Ishikawa (cell line): Measurements from ENCODE around the gene ADAMTSL1.

ENCODE experiments used
- CEBPB ChIP-seq: IDR thresholded peaks from 2 replicates; pipeline ENCODE4 v1.6.1; 2012
- CREB1 ChIP-seq: IDR thresholded peaks from 2 replicates; pipeline ENCODE4 v1.6.1; 2012; ENCODE audit warnings: low read depth
- EGR1 ChIP-seq: IDR thresholded peaks from 2 replicates; pipeline ENCODE4 v1.6.1; 2012
- EP300 ChIP-seq: IDR thresholded peaks from 2 replicates; pipeline ENCODE4 v1.6.1; 2012; ENCODE audit warnings: borderline replicate concordance
- FOXM1 ChIP-seq: IDR thresholded peaks from 2 replicates; pipeline ENCODE4 v1.6.1; 2012; ENCODE audit warnings: low read depth, borderline replicate concordance
- MAX ChIP-seq: IDR thresholded peaks from 2 replicates; pipeline ENCODE4 v1.6.1; 2012
- NFIC ChIP-seq: IDR thresholded peaks from 2 replicates; pipeline ENCODE4 v1.6.1; 2012
- RAD21 ChIP-seq: IDR thresholded peaks from 2 replicates; pipeline ENCODE4 v1.6.1; 2012; ENCODE audit warnings: low read depth
- REST ChIP-seq: IDR thresholded peaks from 2 replicates; pipeline ENCODE4 v1.6.1; 2012; ENCODE audit warnings: low read depth, mild to moderate bottlenecking
- TAF1 ChIP-seq: IDR thresholded peaks from 2 replicates; pipeline ENCODE4 v1.6.1; 2012; ENCODE audit warnings: low read depth, mild to moderate bottlenecking
- TCF12 ChIP-seq: IDR thresholded peaks from 2 replicates; pipeline ENCODE4 v1.6.1; 2012; ENCODE audit warnings: low read depth
- TEAD4 ChIP-seq: IDR thresholded peaks from 2 replicates; pipeline ENCODE4 v1.6.1; 2012
- USF1 ChIP-seq: IDR thresholded peaks from 2 replicates; pipeline ENCODE4 v1.6.1; 2012
- YY1 ChIP-seq: IDR thresholded peaks from 2 replicates; pipeline ENCODE4 v1.6.1; 2012; ENCODE audit warnings: low read depth

- TF ChIP-seq CEBPB (no peak), TEAD4 (no peak), CREB1 (no peak), NFIC (no peak), EP300 (no peak), REST (no peak), TAF1 (no peak), TCF12 (no peak), MAX (no peak), RAD21 (no peak), YY1 (no peak), USF1 (no peak), EGR1 (no peak), FOXM1 (no peak)
These were observed 155.2 kb downstream of the ADAMTSL1 start for GRCh38 chr9:18629136-18629535.
